Retinal pigment epithelial cell (primary cell): ENCODE measurements around the gene IL17RD.
"Not testable (repeated sequence)": the region's sequence is repeated elsewhere in the genome, so short reads cannot be mapped to it uniquely, and the experiment has no call there.

Experiments used
- DNase-seq: peaks from one replicate; pipeline ENCODE4 v3.0.0-alpha.2; 2010; ENCODE audit warnings: low read depth
- H3K4me3 ChIP-seq: 2 replicates; pipeline ENCODE4 v1.5.1; 2011; ENCODE audit warnings: mild to moderate bottlenecking, low read length, control low read depth, moderate library complexity
- CTCF ChIP-seq: conservative IDR thresholded peaks from 2 replicates; pipeline ENCODE4 v1.5.1; 2011; ENCODE audit warnings: low read depth, low read length, control low read depth, inconsistent platforms

The IL17RD gene

GRCh38 chr3:57093489-57093888 lies 71.7 kb downstream of the IL17RD start:
- no peak for DNase-seq
- no peak overlapping the region for H3K4me3 ChIP-seq
- TF ChIP-seq CTCF: no peak

- TF ChIP-seq CTCF: no peak
- no peak for DNase-seq
Measured at GRCh38 chr3:57091521-57092273, 73.5 kb downstream of the IL17RD start.

DNA sequence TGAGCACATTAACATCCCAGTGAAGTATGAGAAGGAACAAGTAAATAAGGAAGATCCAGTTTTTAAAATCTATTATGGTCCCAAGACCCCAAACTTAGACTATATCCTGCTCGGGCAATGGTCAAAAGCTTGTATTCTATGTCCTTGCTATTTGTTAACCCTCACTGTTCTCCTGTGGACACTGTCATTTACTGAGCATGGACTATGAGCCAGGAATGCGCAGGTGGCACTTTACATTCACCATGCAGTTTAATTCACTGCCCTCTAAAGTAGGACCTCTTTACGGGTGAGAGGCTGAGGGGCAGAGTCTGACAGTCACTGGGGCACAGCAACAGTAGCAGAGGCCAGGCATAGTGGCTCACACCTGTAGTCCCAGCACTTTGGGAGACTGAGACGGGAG lies 76.1 kb downstream of the IL17RD start:
- DNase-seq: no peak
- H3K4me3 ChIP-seq: no peak overlapping the region
- no peak for TF ChIP-seq CTCF

More at GRCh38 chr3:57091521-57092273, 73.5 kb downstream of the IL17RD start:
- H3K4me3 ChIP-seq: no peak overlapping the region

GRCh38 chr3:57088503-57088902 lies 76.7 kb downstream of the IL17RD start:
- no peak overlapping the region for H3K4me3 ChIP-seq
- DNase-seq: no peak
- no peak for TF ChIP-seq CTCF

DNA sequence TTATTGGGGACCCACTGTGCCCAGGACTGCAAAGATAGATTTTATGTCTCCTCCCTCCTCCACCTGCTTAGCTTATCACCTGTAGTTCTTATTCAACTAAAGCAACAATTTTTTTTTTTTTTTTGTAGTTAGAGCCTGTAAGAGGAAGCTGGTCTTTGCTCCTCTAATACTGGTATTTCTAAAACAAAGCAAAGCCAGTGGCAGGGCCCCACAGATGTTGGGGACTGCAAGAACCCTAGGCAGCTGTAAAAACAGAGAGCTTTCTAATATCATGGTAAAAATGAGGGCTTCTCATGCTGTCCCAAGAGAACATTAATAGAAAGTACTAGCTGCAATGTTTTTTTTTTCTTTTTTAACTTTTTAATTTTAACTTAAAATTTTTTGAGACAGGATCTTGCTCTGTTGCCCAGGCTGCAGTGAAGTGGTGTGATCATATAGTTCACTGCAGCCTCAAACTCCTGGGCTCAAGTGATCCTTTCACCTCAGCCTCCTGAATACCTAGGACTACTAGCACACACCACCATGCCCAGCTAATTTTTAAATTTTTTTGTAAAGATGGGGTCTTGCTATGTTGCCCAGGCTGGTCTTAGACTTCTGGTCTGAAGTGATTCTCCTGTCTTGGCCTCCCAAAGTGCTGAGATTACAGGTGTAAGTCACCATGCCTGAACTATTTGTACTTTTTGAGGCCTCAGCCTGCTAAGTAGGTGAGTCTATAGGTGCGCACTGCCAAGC lies 77.6 kb downstream of the IL17RD start:
- no peak for TF ChIP-seq CTCF
- H3K4me3 ChIP-seq: no peak overlapping the region
- DNase-seq: no peak

- no peak for TF ChIP-seq CTCF
- H3K4me3 ChIP-seq: no peak overlapping the region
- DNase-seq: no peak
Measured at GRCh38 chr3:57086201-57086600, 79.0 kb downstream of the IL17RD start.

DNA sequence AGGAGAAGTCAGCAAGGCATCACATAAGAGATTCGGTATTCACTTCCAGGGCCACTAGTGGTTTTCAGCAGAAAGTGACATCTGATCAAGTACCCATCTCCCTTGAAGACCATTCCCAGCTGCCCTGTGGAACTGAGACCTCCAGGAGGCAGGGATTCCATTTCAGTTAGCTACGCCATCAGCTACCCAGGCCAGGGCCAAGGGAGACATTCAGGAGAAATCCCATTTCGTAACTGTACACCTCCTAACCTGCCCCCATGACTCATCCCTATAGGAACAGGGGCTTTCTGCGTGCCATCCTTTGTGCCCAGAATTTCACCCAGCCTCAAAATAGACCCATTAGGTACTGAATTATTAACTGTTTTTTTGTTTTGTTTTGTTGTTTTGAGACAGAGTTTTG lies 79.9 kb downstream of the IL17RD start:
- no peak for DNase-seq
- no peak for TF ChIP-seq CTCF
- no peak overlapping the region for H3K4me3 ChIP-seq

DNA sequence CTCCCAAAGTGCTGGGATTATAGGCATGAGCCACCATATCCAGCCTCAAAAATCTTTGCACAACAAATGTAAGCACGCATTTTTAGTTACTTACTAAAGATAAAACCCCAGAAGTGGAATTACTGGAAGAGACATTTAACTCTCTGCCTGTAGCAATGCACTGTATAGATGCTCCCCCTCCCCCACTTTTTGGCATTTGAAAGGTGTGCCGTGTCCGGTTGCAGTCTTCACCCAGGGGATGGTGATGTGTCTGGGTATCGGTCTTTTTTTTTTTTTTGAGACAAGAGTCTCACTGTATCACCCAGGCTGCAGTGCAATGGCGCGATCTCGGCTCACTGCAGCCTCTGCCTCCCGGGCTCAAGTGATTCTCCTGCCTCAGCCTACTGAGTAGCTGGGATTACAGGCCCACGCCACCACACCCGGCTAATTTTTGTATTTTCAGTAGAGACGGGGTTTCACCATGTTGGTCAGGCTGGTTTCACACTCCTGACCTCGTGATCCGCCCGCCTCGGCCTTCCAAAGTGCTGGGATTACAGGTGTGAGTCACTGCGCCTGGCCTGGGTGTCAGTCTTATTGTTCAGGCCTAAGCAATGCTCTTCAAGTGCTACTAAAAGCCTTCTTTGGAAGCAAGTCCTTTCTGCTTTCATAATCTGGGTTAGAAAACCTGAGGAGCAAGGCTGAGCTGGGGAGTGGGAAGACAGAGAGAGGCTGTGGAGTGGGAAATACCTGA lies 81.7 kb downstream of the IL17RD start:
- H3K4me3 ChIP-seq, DNase-seq: not testable (repeated sequence)
